Osteoblast (primary cell): Measurements from ENCODE around the gene CGN. TPM values are rescaled to one million over a fixed set of nuclear protein-coding genes. Genes with fewer than 3 reads are reported as not detected.

ENCODE experiments used
- DNase-seq: peaks from one replicate; pipeline ENCODE4 v3.0.0; 2011; ENCODE audit warnings: low spot score, mixed read lengths; ENCODE audit not compliant: insufficient read length; ENCODE audit errors: missing footprints
- H2AFZ ChIP-seq: 2 replicates; pipeline ENCODE4 v1.6.0; 2011; ENCODE audit warnings: mild to moderate bottlenecking, low read length
- H3K27ac ChIP-seq: 2 replicates; pipeline ENCODE4 v1.5.1; 2011; ENCODE audit warnings: mild to moderate bottlenecking, low read depth, low read length, moderate library complexity
- H3K27me3 ChIP-seq: 2 replicates; pipeline ENCODE4 v1.6.0; 2012; ENCODE audit warnings: mild to moderate bottlenecking, control low read depth, inconsistent platforms, low read length, moderate library complexity; ENCODE audit not compliant: insufficient read depth
- H3K36me3 ChIP-seq: 2 replicates; pipeline ENCODE4 v1.5.1; 2011; ENCODE audit warnings: mild to moderate bottlenecking, low read length, control low read depth, moderate library complexity; ENCODE audit not compliant: insufficient read depth
- H3K4me1 ChIP-seq: 2 replicates; pipeline ENCODE4 v1.5.1; 2011; ENCODE audit warnings: mild to moderate bottlenecking, low read length, control low read depth, moderate library complexity; ENCODE audit not compliant: insufficient read depth
- H3K4me2 ChIP-seq: 2 replicates; pipeline ENCODE4 v1.6.0; 2011; ENCODE audit warnings: mild to moderate bottlenecking, low read length; ENCODE audit not compliant: insufficient read depth
- H3K4me3 ChIP-seq: fragments of 200-600 bp; sonication (generic); 3 replicates; pipeline ENCODE4 v1.5.1; 2012; ENCODE audit warnings: mild to moderate bottlenecking, low read length, inconsistent platforms; ENCODE audit not compliant: insufficient read depth
- H3K79me2 ChIP-seq: 2 replicates; pipeline ENCODE4 v1.6.0; 2012; ENCODE audit warnings: mild to moderate bottlenecking, low read length, control low read depth, inconsistent platforms; ENCODE audit not compliant: insufficient read depth
- H3K9me3 ChIP-seq: 2 replicates; pipeline ENCODE4 v1.5.1; 2011; ENCODE audit warnings: low read depth, low read length, control low read depth
- H4K20me1 ChIP-seq: 2 replicates; pipeline ENCODE4 v1.6.0; 2012; ENCODE audit warnings: mild to moderate bottlenecking, low read length, control low read depth; ENCODE audit not compliant: insufficient read depth
- CTCF ChIP-seq: IDR thresholded peaks from 2 replicates; pipeline ENCODE4 v1.5.1; 2011; ENCODE audit warnings: mild to moderate bottlenecking, low read depth, low read length, moderate library complexity; ENCODE audit errors: extremely low read depth
- total RNA-seq: library from RNA; depleted of rRNA; stranded (reverse); fragments of >200 nt; gene quantifications from 2 replicates; pipeline ENCODE4 v1.2.3, GENCODE V29; 2012

The CGN gene
- total RNA-seq, 1 donor: not detected

- H3K4me2 ChIP-seq: no peak overlapping the region
- no peak for TF ChIP-seq CTCF
- peaks cover 68% of the 10 kb centered on the region for H3K27me3 ChIP-seq
These were observed 1.1 kb downstream of the CGN start for GRCh38 chr1:151512326-151512725.

GRCh38 chr1:151512801-151513625, 1.8 kb downstream of the CGN start:
- Histone ChIP-seq H3K27me3 (peaks cover 67% of the 10 kb centered on the region), H3K36me3 (no peaks in the 10 kb centered on the region)

More at GRCh38 chr1:151512326-151512725, 1.1 kb downstream of the CGN start:
- Histone ChIP-seq H3K4me1 (peaks cover 10% of the 10 kb centered on the region), H3K9me3 (no peaks in the 10 kb centered on the region), H3K4me3 (no peak overlapping the region), H4K20me1 (no peaks in the 10 kb centered on the region), H2AFZ (no peak overlapping the region), H3K36me3 (no peaks in the 10 kb centered on the region), H3K27ac (no peak overlapping the region), H3K79me2 (no peaks in the 10 kb centered on the region)
- DNase-seq: no peak

GRCh38 chr1:151513626-151514121, 2.5 kb downstream of the CGN start:
- Histone ChIP-seq H2AFZ (no peak overlapping the region), H3K27me3 (peaks cover 67% of the 10 kb centered on the region), H3K4me3 (no peak overlapping the region), H3K4me1 (peaks cover 10% of the 10 kb centered on the region), H3K9me3 (no peaks in the 10 kb centered on the region), H3K36me3 (no peaks in the 10 kb centered on the region), H3K27ac (no peak overlapping the region), H4K20me1 (no peaks in the 10 kb centered on the region), H3K79me2 (no peaks in the 10 kb centered on the region), H3K4me2 (no peak overlapping the region)
- no peak for DNase-seq
- no peak for TF ChIP-seq CTCF

More at GRCh38 chr1:151512801-151513625, 1.8 kb downstream of the CGN start:
- Histone ChIP-seq H3K79me2 (no peaks in the 10 kb centered on the region), H3K27ac (no peak overlapping the region), H3K9me3 (no peaks in the 10 kb centered on the region), H3K4me3 (no peak overlapping the region), H3K4me1 (peaks cover 10% of the 10 kb centered on the region), H3K4me2 (no peak overlapping the region), H4K20me1 (no peaks in the 10 kb centered on the region), H2AFZ (no peak overlapping the region)
- DNase-seq: no peak
- no peak for TF ChIP-seq CTCF

GRCh38 chr1:151514366-151514765, 3.2 kb downstream of the CGN start:
- Histone ChIP-seq H3K79me2 (no peaks in the 10 kb centered on the region), H4K20me1 (no peaks in the 10 kb centered on the region), H3K27me3 (peaks cover 62% of the 10 kb centered on the region), H2AFZ (no peak overlapping the region), H3K36me3 (no peaks in the 10 kb centered on the region), H3K4me2 (no peak overlapping the region), H3K27ac (no peak overlapping the region), H3K4me3 (no peak overlapping the region), H3K9me3 (no peaks in the 10 kb centered on the region), H3K4me1 (peaks cover 10% of the 10 kb centered on the region)
- no peak for TF ChIP-seq CTCF
- DNase-seq: no peak
